Sigmoid colon (tissue), 7 donors: ENCODE results near the gene XYLT2. TPM values are rescaled to one million over a fixed set of nuclear protein-coding genes. Genes with fewer than 3 reads are reported as not detected.
A peak's percentile ranks its signal among the peaks of the same experiment; 100 is the strongest.

Source experiments
- DNase-seq: peaks from one replicate; pipeline ENCODE4 v3.0.0-alpha.2; 2019
- H3K27ac ChIP-seq, 4 donors: fragments of 200-600 bp; sonication (generic); one replicate each; pipeline ENCODE4 v1.5.1; 2016 to 2019; ENCODE audit warnings: mild to moderate bottlenecking in 1 of 4
- H3K27me3 ChIP-seq, 3 donors: fragments of 200-600 bp; sonication (generic); one replicate each; pipeline ENCODE4 v1.5.1; 2019; ENCODE audit warnings: mild to moderate bottlenecking in 1 of 3
- H3K36me3 ChIP-seq, 4 donors: fragments of 200-600 bp; sonication (generic); one replicate each; pipeline ENCODE4 v1.5.1; 2016 to 2019
- H3K4me1 ChIP-seq, 4 donors: fragments of 200-600 bp; sonication (generic); one replicate each; pipeline ENCODE4 v1.5.1; 2017 to 2019
- H3K4me3 ChIP-seq, 4 donors: fragments of 200-600 bp; sonication (generic); one replicate each; pipeline ENCODE4 v1.5.1; 2017 to 2019; ENCODE audit warnings: mild to moderate bottlenecking in 2 of 4, moderate library complexity in 1 of 4
- H3K9me3 ChIP-seq, 4 donors: fragments of 200-600 bp in 3 of 4; sonication (generic) in 3 of 4; one replicate each; pipeline versions ENCODE4 v1.5.1 to v1.6.1; 2013 to 2019
- EP300 ChIP-seq, 4 donors: sonication (generic); formaldehyde crosslinking; IDR thresholded peaks; one replicate each; pipeline ENCODE4 v1.6.1; 2017; ENCODE audit warnings: antibody characterized with exemption in 4 of 4
- POLR2A ChIP-seq, 2 donors: fragments of 450-650 bp; IDR thresholded peaks; one replicate each; pipeline ENCODE4 v1.6.1; 2016; ENCODE audit warnings: antibody characterized with exemption in 2 of 2, mild to moderate bottlenecking in 2 of 2, moderate library complexity in 2 of 2
- POLR2AphosphoS5 ChIP-seq, 4 donors: sonication (generic); formaldehyde crosslinking; IDR thresholded peaks; one replicate each; pipeline ENCODE4 v1.6.1; 2017; ENCODE audit warnings: antibody characterized with exemption in 4 of 4
- whole genome bisulfite sequencing, 2 donors: extraction: QIAGEN DNeasy Blood & Tissue Kit; methylation state at CpG; one replicate each; pipeline ENCODE4 v1.1.7; 2013; 5-methylcytosine and 5-hydroxymethylcytosine counted together
- intact Hi-C: fragments of 100-400 bp; cut with DNase I; formaldehyde crosslinking; loops from one replicate; pipeline ENCODE4 v1.15.1; 2023
- polyA plus RNA-seq, 3 donors: library from polyadenylated mRNA; stranded (reverse); fragments of 200-250 nt; gene quantifications; one replicate each; pipeline ENCODE4 v1.2.3, GENCODE V29; 2013
- total RNA-seq, 4 donors: library from RNA; depleted of rRNA; stranded (reverse); fragments of >200 nt; gene quantifications; one replicate each; pipeline ENCODE4 v1.1.0, GENCODE V29; 2016
- TF ChIP-seq, protein P1 (sequence below), 4 experiments: fragments of 450-650 bp in 3 of 4; fragments of 200-600 bp in 1 of 4; IDR thresholded peaks; one replicate each; pipeline ENCODE4 v1.5.1; 2016 to 2019; ENCODE audit warnings: antibody characterized with exemption in 4 of 4, mild to moderate bottlenecking in 3 of 4, moderate library complexity in 2 of 4
- donor health status: healthy with polysubstance abuse.
- donor health status: Bipolar disorder and iron deficiency.
- donor health status: healthy.

The XYLT2 gene
- total and polyA plus RNA-seq, 7 donors: 1.8 to 27.4 (median 16.2) TPM

DNA sequence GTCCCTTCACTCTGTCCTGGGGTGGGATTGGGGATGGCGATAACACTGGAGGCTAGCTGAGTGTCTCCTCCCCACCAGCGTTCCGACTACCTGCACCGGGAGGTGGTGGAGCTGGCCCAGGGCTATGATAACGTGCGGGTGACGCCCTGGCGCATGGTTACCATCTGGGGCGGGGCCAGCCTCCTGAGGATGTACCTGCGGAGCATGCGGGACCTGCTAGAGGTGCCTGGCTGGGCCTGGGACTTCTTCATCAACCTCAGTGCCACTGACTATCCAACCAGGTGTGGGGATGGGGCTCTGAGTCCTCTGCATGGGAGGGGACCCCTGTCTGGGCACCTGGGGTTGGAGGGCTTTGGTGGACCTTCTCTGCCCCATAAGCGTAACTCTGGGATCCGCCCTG, 8.8 kb downstream of the XYLT2 start:
- WGBS, 2 donors: 86 to 94% methylated on average over 13 of the region's 13 CpGs
- peaks cover 27 to 65% (median 41%) of the 10 kb centered on the region in 4 donors for H3K36me3 ChIP-seq
- peaks cover 0 to 17% (median 11%) of the 10 kb centered on the region in 4 donors for H3K4me1 ChIP-seq
- DNase-seq: peak; percentile 55
- no peaks in the 10 kb centered on the region for H3K9me3 ChIP-seq
- TF ChIP-seq POLR2A (IDR thresholded peaks at IDR 0.05) (no peak), EP300 (IDR thresholded peaks at IDR 0.05) (no peak), POLR2AphosphoS5 (IDR thresholded peaks at IDR 0.05) (no peak)
- TF ChIP-seq, protein P1, sequence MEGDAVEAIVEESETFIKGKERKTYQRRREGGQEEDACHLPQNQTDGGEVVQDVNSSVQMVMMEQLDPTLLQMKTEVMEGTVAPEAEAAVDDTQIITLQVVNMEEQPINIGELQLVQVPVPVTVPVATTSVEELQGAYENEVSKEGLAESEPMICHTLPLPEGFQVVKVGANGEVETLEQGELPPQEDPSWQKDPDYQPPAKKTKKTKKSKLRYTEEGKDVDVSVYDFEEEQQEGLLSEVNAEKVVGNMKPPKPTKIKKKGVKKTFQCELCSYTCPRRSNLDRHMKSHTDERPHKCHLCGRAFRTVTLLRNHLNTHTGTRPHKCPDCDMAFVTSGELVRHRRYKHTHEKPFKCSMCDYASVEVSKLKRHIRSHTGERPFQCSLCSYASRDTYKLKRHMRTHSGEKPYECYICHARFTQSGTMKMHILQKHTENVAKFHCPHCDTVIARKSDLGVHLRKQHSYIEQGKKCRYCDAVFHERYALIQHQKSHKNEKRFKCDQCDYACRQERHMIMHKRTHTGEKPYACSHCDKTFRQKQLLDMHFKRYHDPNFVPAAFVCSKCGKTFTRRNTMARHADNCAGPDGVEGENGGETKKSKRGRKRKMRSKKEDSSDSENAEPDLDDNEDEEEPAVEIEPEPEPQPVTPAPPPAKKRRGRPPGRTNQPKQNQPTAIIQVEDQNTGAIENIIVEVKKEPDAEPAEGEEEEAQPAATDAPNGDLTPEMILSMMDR (IDR thresholded peaks at IDR 0.05): no peak
- intact Hi-C loops: no loop called here
- no peaks in the 10 kb centered on the region for H3K27me3 ChIP-seq
- H3K4me3 ChIP-seq: no peak overlapping the region
- H3K27ac ChIP-seq: no peak overlapping the region

DNA sequence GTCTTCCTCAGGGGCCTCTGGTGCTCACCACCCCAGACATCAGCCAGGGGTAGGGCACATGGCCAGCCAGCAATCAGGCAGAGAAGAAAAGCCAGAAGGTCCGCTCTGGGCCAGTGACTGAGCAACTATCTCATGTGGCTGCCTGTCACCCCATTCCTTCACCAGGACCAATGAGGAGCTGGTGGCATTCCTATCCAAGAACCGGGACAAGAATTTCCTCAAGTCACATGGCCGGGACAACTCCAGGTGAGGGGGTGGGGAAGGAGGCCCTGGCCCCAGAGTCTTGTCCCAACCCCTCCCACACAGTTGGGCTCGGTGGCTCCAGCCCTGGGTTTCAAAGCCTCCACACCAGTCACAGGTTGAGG, 9.4 kb downstream of the XYLT2 start:
- intact Hi-C loops: no loop called here
- no peaks in the 10 kb centered on the region for H3K9me3 ChIP-seq
- H3K4me1 ChIP-seq: peaks cover 0 to 17% (median 11%) of the 10 kb centered on the region in 4 donors
- TF ChIP-seq, protein P1 (IDR thresholded peaks at IDR 0.05): no peak
- no peak for TF ChIP-seq POLR2A (IDR thresholded peaks at IDR 0.05)
- TF ChIP-seq POLR2AphosphoS5 (IDR thresholded peaks at IDR 0.05): no peak
- no peak for TF ChIP-seq EP300 (IDR thresholded peaks at IDR 0.05)
- 88 to 90% methylated on average over 4 of the region's 4 CpGs for WGBS, 2 donors
- no peak overlapping the region for H3K27ac ChIP-seq
- no peak overlapping the region for H3K4me3 ChIP-seq
- H3K36me3 ChIP-seq: peaks cover 27 to 69% (median 41%) of the 10 kb centered on the region in 4 donors
- peak; percentile 49 for DNase-seq
- H3K27me3 ChIP-seq: no peaks in the 10 kb centered on the region

DNA sequence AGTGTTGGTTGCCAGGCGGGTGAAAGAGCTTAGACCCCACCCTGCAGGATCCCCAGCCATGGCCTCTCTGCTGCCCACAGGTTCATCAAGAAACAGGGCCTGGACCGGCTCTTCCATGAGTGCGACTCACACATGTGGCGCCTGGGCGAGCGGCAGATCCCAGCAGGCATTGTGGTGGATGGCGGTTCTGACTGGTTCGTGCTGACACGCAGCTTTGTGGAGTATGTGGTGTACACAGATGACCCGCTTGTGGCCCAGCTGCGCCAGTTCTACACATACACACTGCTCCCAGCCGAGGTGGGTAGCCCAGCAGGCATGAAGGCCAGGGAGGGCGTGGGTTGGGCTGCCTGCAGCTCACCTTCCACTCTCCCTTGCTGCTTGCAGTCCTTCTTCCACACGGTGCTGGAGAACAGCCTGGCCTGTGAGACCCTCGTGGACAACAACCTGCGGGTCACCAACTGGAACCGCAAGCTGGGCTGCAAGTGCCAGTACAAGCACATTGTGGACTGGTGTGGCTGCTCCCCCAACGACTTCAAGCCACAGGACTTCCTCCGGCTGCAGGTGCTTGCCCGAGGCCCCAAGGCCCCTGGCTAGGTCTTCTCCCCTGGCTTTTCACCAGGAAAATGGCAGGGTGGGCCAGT, 9.9 kb downstream of the XYLT2 start:
- intact Hi-C loops: no loop called here
- Histone ChIP-seq H3K9me3 (no peaks in the 10 kb centered on the region), H3K27ac (no peak overlapping the region), H3K36me3 (peaks cover 27 to 74% (median 41%) of the 10 kb centered on the region in 4 donors), H3K27me3 (no peaks in the 10 kb centered on the region), H3K4me3 (no peak overlapping the region), H3K4me1 (peaks cover 0 to 17% (median 11%) of the 10 kb centered on the region in 4 donors)
- peak; percentile 62 for DNase-seq
- TF ChIP-seq POLR2AphosphoS5 (IDR thresholded peaks at IDR 0.05): no peak
- WGBS, 2 donors: 92 to 93% methylated on average over 20 of the region's 20 CpGs

DNA sequence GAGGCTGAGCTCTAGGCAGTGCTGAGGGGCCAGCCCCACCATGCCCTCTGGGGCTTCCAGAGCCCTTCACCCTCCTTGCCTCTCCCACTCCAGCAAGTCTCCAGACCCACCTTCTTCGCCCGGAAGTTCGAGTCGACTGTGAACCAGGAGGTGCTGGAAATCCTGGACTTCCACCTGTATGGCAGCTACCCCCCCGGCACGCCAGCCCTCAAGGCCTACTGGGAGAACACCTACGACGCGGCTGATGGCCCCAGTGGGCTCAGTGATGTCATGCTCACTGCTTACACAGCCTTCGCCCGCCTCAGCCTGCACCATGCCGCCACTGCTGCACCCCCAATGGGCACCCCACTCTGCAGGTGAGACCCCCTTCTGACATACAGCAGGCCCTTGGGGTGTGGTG, 10.5 kb downstream of the XYLT2 start:
- Histone ChIP-seq H3K36me3 (peaks cover 27 to 78% (median 41%) of the 10 kb centered on the region in 4 donors), H3K9me3 (no peaks in the 10 kb centered on the region), H3K27me3 (no peaks in the 10 kb centered on the region), H3K27ac (no peak overlapping the region), H3K4me1 (peaks cover 0 to 15% (median 11%) of the 10 kb centered on the region in 4 donors), H3K4me3 (no peak overlapping the region)
- intact Hi-C loops: no loop called here
- 94 to 97% methylated on average over 12 of the region's 12 CpGs for WGBS, 2 donors
- TF ChIP-seq, protein P1 (IDR thresholded peaks at IDR 0.05): no peak
- no peak for TF ChIP-seq POLR2AphosphoS5 (IDR thresholded peaks at IDR 0.05)
- no peak for TF ChIP-seq POLR2A (IDR thresholded peaks at IDR 0.05)
- TF ChIP-seq EP300 (IDR thresholded peaks at IDR 0.05): no peak
- DNase-seq: peak; percentile 64

- 94 to 97% methylated on average over 12 of the region's 12 CpGs for WGBS, 2 donors
- Histone ChIP-seq H3K27ac (no peak overlapping the region), H3K4me1 (peaks cover 0 to 10% (median 8%) of the 10 kb centered on the region in 4 donors), H3K36me3 (peaks cover 27 to 78% (median 41%) of the 10 kb centered on the region in 4 donors), H3K27me3 (no peaks in the 10 kb centered on the region), H3K9me3 (no peaks in the 10 kb centered on the region), H3K4me3 (no peak overlapping the region)
- DNase-seq: peak; percentile 46
- TF ChIP-seq POLR2AphosphoS5 (IDR thresholded peaks at IDR 0.05) (no peak), EP300 (IDR thresholded peaks at IDR 0.05) (no peak), POLR2A (IDR thresholded peaks at IDR 0.05) (no peak)
- TF ChIP-seq, protein P1 (IDR thresholded peaks at IDR 0.05): no peak
- intact Hi-C loops: no loop called here
Observed at GRCh38 chr17:50356892-50357510, 11.1 kb downstream of the XYLT2 start.
